HG02623 (cell line): Measurements from ENCODE around the gene GNA15.
A peak's percentile ranks its signal among the peaks of the same experiment; 100 is the strongest.
"Not testable (repeated sequence)": the region's sequence is repeated elsewhere in the genome, so short reads cannot be mapped to it uniquely, and the experiment has no call there.

Experiments used
- ATAC-seq: cut with Tn5 transposase; IDR thresholded peaks from one replicate; pipeline ENCODE4 v1.9.1; 2021; ENCODE audit warnings: moderate library complexity; ENCODE audit not compliant: unreplicated experiment

Gene GNA15

DNA sequence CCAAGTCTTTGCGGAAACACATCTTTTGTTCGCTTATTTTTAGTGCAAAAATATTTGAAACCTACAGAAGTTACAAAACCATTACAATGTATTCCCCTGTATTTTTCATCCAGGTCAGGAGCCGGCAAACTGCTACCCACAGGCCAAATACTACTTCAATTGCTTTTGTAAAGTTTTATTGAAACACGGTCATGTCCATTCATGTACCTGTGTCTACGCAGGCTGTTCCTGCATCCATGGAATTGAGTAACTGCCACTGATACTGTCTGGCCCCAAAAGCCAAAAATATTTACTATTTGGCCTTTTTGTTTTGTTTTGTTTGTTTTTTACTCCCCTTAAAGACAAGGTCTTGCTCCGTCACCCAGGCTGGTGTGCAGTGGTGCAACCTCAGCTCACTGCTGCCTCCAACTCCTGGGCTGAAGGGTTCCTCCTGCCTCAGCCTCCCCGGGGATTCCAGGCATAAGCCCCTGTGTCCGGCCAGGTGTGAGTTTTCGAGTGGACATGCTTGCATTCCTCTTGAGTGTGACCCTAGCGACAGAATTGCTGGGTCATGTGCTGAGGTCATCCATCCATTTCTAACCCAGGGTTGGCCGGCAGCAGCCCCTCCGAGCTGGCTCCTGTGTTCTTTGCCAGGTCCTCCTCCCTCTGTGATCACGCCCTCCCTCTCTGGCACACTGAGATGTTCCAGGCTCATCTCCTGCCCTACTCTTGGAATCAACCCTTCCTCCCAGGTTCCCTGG, 31.9 kb downstream of the GNA15 start:
- no peak for ATAC-seq

DNA sequence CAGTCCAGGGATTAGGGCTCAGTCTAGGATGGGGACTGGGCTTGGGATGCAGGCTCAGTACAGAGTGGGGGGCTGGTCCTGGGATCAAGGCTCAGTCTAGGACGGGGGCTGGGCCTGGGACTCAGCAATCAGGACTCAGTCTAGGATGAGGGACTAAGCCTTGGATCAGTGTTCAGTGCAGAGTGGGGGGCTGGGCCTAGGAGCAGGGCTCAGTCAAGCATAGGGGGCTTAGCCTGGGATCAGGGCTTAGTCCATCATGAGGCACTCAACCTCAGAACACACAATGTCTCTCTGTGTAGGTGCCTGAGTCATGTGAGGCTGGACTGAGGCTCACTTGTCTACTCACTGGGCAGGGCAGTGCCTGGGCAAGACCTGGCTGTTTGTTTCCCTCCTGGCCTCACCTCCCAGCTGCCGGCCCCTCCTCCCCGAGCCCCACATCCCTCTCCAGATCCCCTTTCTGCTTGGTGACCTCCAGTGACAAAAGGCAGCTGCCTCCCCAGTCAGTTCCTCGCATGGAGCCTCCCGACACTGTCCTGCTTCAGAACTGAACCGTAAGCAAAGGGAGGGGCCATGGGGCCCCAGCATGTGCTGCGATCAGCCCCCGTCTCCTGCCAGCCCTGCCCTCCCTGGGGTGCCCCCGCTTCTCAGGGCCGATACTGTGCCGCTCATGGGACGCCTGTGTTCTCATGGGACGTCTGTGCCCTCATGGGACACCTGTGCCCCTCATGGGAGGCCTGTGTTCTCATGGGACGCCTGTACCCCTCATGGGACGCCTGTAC, 36.2 kb downstream of the GNA15 start:
- no peak for ATAC-seq

DNA sequence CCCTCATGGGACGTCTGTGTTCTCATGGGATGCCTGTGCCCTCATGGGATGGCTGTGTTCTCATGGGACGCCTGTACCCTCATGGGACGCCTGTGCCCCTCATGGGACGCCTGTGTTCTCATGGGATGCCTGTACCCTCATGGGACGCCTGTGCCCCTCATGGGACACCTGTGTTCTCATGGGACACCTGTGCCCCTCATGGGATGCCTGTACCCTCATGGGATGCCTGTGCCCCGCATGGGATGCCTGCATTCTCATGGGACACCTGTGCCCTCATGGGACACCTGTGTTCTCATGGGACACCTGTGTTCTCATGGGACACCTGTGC, 36.8 kb downstream of the GNA15 start:
- ATAC-seq = not testable (repeated sequence)

DNA sequence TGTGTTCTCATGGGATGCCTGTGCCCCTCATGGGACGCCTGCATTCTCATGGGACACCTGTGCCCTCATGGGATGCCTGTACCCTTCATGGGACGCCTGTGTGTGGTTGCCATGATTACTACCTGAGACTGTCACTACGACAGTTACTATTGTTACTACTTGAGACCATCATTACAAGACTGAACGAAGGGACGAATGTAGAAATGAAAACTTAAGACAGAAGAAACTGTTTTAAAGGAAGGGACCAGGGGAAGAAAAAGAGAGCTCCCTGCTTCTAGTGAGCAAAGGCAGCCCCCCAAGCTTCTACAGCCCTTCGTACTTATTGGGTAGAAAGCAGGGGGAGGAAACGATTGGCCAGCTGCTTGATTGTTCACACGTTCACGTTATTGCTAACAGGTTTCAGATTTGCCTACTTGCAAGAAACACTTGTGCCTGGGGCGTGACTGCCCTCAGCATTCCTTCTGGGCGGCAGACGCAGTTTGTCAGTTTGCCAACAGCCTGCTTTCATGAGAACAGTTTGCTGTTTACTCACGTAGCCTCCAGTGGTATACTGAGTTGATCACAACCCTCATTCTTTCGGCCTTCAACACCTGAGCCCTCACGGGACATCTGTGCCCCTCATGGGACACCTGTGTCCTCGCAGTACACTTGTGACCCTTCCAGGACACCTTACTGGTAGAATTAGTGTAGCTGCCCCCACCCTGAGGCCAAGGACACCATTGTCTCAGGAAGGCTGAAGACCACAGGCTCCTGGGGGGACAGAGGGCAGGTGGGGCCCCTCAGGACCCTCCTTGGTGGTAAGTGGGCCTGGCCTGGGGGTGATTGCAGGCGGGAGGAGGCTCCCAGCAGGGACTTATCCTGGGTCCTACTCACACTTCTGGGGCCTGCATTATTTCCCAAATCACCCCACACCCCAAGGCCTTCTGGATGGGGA, 40.2 kb downstream of the GNA15 start:
- ATAC-seq = no peak

DNA sequence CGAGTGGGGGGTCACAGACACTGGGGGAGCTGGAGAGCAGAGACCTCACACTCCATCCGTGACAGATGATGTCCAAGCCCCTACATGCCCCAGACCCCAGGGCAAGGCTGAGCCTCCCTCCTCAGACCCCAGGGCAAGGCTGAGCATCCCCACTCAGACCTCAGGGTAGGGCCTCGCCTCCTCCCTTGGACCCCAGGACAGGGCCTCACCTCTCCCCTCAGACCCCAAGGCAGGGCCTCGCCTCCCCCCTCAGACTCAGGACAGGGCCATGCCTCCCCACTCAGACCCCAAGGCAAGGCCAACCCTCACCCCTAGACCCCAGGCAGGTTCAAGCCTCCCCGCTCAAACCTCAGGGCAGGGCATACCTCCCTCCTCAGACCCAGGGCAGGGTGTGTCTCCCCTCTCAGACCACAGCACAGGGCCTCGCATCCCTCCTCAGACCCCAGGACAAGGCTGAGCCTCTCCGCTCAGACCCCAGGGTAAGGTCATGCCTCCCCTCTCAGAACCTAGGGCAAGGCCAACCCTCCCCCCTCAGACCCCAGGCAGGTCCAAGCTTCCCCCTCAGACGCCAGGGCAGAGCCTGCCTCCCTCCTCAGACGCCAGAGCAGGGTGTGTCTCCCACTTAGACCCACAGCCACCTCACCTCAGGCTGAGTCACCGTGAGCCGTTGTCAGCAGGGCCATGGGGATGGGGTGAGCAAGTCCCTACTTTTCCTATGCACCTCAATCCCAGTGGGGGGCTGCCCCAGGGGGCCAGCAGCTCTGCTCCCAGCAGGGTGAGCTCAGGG, 41.1 kb downstream of the GNA15 start:
- ATAC-seq = no peak

DNA sequence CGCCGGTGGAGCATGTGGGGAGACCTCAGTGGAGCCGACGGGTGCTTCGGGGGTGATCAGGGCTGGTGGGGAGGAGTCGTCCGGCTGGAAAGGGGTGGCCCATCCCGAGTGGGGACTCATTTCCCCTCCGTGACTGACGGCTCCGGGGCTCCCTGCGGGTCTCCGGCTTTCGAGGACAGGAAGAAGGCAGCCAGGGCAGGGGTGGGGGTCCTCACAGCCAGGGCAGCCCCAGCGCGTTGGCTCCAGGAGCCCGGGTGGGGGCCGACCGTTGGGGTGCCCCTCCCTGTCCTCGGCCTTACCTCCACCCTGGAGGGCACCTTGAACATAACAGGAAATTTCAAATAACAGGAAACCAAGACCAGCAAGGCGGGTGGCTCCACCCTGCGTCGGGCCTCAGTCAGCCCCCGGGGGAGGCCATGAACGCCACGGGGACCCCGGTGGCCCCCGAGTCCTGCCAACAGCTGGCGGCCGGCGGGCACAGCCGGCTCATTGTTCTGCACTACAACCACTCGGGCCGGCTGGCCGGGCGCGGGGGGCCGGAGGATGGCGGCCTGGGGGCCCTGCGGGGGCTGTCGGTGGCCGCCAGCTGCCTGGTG, 42.6 kb downstream of the GNA15 start, which contains the start of gene S1PR4:
TSS of gene S1PR4 (plus strand) at position 393 of the 596 bp plus-strand sequence. CDS start at position 417, 24 bp downstream.
- peak; percentile 34 for ATAC-seq

DNA sequence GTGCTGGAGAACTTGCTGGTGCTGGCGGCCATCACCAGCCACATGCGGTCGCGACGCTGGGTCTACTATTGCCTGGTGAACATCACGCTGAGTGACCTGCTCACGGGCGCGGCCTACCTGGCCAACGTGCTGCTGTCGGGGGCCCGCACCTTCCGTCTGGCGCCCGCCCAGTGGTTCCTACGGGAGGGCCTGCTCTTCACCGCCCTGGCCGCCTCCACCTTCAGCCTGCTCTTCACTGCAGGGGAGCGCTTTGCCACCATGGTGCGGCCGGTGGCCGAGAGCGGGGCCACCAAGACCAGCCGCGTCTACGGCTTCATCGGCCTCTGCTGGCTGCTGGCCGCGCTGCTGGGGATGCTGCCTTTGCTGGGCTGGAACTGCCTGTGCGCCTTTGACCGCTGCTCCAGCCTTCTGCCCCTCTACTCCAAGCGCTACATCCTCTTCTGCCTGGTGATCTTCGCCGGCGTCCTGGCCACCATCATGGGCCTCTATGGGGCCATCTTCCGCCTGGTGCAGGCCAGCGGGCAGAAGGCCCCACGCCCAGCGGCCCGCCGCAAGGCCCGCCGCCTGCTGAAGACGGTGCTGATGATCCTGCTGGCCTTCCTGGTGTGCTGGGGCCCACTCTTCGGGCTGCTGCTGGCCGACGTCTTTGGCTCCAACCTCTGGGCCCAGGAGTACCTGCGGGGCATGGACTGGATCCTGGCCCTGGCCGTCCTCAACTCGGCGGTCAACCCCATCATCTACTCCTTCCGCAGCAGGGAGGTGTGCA, 43.3 kb downstream of the GNA15 start:
- peak; percentile 23 for ATAC-seq

DNA sequence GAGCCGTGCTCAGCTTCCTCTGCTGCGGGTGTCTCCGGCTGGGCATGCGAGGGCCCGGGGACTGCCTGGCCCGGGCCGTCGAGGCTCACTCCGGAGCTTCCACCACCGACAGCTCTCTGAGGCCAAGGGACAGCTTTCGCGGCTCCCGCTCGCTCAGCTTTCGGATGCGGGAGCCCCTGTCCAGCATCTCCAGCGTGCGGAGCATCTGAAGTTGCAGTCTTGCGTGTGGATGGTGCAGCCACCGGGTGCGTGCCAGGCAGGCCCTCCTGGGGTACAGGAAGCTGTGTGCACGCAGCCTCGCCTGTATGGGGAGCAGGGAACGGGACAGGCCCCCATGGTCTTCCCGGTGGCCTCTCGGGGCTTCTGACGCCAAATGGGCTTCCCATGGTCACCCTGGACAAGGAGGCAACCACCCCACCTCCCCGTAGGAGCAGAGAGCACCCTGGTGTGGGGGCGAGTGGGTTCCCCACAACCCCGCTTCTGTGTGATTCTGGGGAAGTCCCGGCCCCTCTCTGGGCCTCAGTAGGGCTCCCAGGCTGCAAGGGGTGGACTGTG, 44.0 kb downstream of the GNA15 start:
- no peak for ATAC-seq

DNA sequence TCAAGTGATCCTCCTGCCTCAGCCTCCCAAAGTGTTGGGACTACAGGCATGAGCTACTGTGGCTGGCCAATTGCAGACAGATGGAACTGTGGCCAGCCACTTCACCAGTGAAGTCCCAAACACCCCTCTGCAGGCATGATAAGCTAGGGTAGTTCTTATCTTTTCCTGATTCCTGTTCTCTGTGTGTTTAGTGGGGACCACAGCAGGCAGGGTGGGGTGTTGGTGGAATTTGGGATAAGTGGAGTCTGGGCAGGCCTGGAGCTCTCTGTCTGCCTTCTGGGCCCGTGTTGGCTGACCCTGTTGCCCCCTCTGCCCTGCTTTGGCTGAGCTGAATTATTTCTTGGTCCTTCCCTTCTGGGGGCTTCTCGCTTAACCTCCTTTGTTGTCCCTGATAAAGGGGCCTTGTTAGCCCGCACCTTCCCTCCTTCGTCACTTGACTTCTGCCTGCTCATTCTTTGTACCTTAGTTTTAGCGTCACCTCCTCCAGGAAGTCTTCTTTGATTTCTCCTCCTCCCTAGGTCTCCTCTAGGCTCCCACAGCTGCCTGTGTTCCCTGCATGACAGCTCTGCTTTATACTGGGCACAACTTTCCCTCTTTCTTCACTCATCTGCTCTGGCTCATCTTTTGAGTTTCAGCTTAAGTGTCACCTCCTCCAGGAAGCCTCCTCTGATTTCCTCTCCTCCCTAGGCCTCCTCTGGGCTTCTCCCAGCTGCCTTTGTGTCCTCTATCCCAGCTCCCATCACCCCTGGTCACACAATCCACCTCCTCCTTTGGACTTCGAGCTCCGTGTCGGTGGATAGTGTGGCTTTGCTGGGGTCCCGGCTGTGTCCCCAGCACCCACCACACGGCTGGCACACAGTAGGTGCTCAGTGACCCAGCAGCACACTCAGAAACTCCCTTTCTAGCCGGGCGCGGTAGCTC, 48.1 kb downstream of the GNA15 start:
- ATAC-seq = no peak

DNA sequence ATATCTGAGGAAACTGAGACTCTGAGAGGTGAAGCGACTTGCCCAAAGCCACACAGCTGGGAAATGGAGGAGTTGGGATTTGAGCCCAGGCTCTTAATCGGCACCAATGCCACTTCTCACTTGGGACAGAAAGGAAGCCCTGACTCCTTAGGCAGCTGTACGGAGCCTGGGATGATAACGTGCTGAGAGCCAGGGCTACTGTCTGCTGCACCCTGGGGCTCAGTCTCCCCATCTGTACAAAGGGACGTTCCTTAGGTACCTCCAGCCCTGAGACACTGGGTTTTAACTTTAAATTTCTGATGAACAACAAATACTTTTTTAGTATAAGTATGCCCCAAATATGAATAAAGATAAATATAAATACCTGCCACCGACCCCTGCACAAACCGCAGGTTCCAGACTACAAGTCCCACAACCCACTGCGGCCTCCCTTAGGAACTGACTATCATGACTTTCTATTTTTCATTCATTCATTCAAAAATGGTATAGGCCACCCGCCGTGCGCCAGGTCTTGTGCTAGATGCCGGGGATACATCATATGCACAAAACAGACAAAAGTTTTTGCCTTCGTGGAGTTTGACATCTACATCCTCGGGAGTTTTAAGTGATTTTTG, 49.1 kb downstream of the GNA15 start:
- ATAC-seq = peak; percentile 17

DNA sequence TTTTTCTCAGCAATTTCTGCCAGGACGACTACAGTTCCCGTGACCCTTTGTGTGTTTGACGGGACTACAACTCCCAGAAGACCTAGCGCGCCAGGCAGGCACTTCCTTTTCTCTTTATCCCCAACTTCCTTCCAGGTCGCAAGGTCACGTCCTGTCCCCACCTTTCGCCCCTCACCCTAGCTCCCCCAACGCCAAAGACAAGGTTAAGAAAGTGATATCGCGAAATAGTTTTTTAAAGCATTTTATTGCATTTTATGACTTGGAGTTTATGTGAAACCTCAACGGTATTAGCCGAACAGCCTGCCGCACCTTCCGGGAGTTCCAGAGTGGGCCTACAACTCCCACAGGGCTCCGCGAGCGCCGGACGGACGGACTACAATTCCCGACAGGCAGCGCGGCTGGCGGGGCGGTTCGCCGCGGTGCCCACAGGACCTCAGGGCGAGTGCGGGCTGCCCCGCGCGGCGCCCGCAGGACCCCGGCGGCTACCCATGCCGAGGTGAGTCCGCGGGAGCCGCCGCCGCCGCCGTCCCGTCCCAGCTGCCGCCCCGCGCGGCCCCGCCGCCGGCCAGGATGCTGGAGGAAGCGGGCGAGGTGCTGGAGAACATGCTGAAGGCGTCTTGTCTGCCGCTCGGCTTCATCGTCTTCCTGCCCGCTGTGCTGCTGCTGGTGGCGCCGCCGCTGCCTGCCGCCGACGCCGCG, 49.8 kb downstream of the GNA15 start, which contains the start of gene NCLN:
TSS of gene NCLN (plus strand) at position 470 of the 699 bp plus-strand sequence. CDS start at position 571, 101 bp downstream.
- peak; percentile 66 for ATAC-seq

DNA sequence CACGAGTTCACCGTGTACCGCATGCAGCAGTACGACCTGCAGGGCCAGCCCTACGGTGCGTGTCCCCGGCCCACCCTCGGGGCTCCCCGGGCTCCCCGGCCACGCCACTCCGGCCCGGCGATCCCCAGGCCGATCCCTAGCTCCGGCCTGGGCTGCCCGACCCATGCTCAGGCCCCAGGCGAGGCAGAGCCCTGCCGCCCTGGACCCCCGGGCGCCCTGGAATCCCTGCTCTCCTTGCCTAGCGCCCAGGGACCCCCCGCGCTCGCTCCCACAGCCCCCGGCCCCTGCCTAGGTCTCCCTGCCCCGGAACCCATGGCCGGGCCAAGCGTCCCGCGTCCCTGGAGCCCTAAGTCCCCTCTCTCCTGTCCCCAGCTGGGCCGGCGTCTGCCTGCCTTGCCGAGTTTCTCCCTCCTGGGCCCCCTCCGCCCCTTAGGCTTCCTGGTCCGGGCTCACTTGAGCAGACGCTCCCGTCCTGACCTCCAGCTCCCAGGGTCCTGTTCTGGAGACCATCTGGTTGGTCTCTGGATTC, 50.4 kb downstream of the GNA15 start:
- peak; percentile 10 for ATAC-seq

DNA sequence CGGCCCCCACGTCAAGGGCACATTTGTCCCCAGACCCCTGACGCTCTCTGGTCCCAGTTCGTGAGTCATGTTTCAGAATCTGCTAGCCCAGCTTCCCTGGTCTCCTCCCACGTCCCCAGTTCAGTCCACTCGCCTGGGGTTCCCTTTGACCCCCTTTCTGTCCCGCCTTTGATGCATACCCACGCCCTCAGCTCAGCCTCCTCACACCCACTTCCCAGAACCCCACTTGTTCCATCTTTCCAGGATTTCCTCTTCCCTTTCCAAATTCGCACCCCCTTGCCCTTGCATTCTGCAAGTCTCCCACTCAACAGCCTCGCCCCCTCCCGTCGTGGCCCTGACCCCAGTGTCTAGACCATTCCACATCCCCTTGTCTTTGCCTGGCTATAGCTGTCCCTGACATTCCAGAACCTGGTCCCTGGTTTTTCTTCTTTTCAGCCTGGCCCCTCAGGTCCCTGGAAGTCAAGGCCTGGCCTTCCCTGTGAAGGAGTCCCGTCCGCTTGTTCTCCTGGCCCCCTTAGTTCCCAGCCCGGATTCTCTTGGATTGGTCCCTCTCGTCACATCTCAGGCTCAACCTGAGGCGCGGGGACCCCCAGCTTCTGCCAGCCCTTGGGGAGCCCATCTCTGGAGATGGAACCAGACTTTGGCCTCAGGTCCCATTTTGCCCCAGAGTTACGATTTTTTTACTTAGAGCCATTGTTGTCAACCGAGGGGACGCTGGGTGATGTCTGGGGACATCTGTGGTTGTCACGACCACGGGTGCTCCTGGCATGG, 51.2 kb downstream of the GNA15 start:
- no peak for ATAC-seq

DNA sequence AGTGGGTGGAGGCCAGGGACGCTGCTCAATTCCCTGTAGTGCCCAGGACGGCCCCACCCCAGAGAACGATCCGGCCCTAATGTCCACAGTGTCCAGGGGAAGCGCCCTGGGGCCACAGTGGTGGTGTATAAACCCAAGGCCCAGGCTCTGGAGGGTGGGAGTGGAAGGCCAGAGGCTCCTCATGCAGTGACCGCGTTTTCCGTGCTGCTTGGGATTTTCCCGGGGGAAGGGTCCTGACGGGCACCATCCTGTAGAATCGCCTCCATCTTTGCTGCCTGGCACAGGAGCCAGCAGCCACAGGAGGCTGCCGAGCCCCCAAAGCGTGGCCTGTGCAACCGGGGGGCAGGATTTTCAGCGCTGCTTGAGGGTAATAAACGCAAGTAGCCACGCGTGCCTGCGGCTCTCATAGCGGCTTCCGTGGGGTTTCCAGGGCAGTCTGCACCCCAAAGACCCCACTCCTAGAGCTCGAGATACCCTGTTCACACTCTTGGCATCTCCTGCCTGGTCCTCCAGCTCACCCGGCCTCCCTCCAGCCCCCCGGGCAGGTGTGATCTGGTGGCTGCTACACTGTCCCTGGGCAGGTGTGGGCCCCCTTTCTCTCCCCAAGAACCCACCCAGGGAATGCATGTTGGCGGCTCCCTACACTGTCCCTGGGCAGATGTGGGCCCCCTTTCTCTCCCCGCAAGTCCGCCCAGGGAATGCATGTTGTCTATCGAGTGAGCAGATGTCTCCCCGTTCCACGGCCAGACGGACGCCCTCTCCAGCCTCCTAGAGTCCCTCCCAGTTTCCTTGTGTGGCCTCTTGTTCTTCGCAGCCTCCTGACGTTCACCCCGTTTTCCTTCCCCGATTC, 52.1 kb downstream of the GNA15 start:
- no peak for ATAC-seq
